A549 (cell line): ENCODE data around the gene PLEKHA3. TPM values are rescaled to one million over a fixed set of nuclear protein-coding genes. Genes with fewer than 3 reads are reported as not detected.

Source experiments
- ATAC-seq, 2 experiments: fragments of 200-7000 bp in 1 of 2; fragments of >200 bp in 1 of 2; cut with Nextera tagmentation in 1 of 2; cut with Tn5 transposase in 1 of 2; 3 replicates each; pipeline versions ENCODE4 v1.8.0 to v1.9.1; 2018 to 2020; ENCODE audit warnings: mild to moderate bottlenecking in 1 of 2, moderate library complexity in 1 of 2
- CTCF ChIA-PET: fragments of 300-600 bp; sonication (Branson Sonifier 250); formaldehyde crosslinking; extraction: SDS; loops from one replicate; lab custom pipeline; 2021; ENCODE audit warnings: antibody characterized with exemption, inconsistent platforms; lab: Yijun Ruan, JAX
- POLR2A ChIA-PET: fragments of 350-600 bp; formaldehyde crosslinking; extraction: SDS; loops from one replicate; lab custom pipeline; 2021; ENCODE audit warnings: antibody characterized with exemption, inconsistent platforms; lab: Yijun Ruan, JAX
- DNase-seq, 2 experiments: peaks; one replicate each; pipeline versions ENCODE4 v3.0.0 to v3.0.0-alpha.2; 2011 to 2016; ENCODE audit warnings: low read depth in 1 of 2, low spot score in 1 of 2
- FAIRE-seq: peaks from 2 replicates; lab custom pipeline; 2011; peaks lifted over from hg19 to GRCh38; lab: Jason Lieb, UNC
- H3K27ac ChIP-seq, 2 experiments: fragments of >200 bp; sonication (Bioruptor Twin); formaldehyde crosslinking; 3 replicates each; pipeline ENCODE4 v1.5.1; 2016 to 2017
- H3K4me1 ChIP-seq: fragments of >200 bp; sonication (Bioruptor Twin); formaldehyde crosslinking; 3 replicates; pipeline ENCODE4 v1.6.1; 2016
- H3K4me2 ChIP-seq: fragments of >200 bp; sonication (Bioruptor Twin); formaldehyde crosslinking; 3 replicates; pipeline ENCODE4 v1.6.1; 2016
- H3K4me3 ChIP-seq: fragments of >200 bp; sonication (Bioruptor Twin); formaldehyde crosslinking; 3 replicates; pipeline ENCODE4 v1.5.1; 2016
- H3K9me3 ChIP-seq: fragments of >200 bp; sonication (Bioruptor Twin); formaldehyde crosslinking; 3 replicates; pipeline ENCODE4 v1.6.1; 2016
- ATOH8 ChIP-seq: fragments of 250-450 bp; sonication (Bioruptor Pico); IDR thresholded peaks from 2 replicates; pipeline ENCODE4 v1.5.0; 2020; ENCODE audit warnings: low read depth, mild to moderate bottlenecking, moderate library complexity
- CBX2 ChIP-seq: fragments of 200-600 bp; sonication (generic); IDR thresholded peaks from 2 replicates; pipeline ENCODE4 v1.6.1; 2016; ENCODE audit warnings: low read depth, mild to moderate bottlenecking, borderline replicate concordance
- EHMT2 ChIP-seq: fragments of 200-600 bp; sonication (generic); IDR thresholded peaks from 2 replicates; pipeline ENCODE4 v1.6.1; 2016; ENCODE audit warnings: antibody characterized with exemption, low read depth, mild to moderate bottlenecking, moderate library complexity
- ELK1 ChIP-seq: fragments of 150-350 bp; IDR thresholded peaks from 2 replicates; pipeline ENCODE4 v1.6.1; 2014; ENCODE audit warnings: low read depth, mild to moderate bottlenecking, low read length
- FOSL2 ChIP-seq, 2 experiments: fragments of 450-650 bp in 1 of 2; fragments of >200 bp in 1 of 2; sonication (Bioruptor Twin) in 1 of 2; formaldehyde crosslinking; IDR thresholded peaks; 2 replicates each; pipeline versions ENCODE4 v1.5.0 to v1.6.1; 2016 to 2020; ENCODE audit warnings: mild to moderate bottlenecking in 1 of 2, moderate library complexity in 1 of 2
- FOXS1 ChIP-seq: fragments of 250-450 bp; sonication (Bioruptor Pico); IDR thresholded peaks from 2 replicates; pipeline ENCODE4 v1.5.0; 2020; ENCODE audit warnings: mild to moderate bottlenecking, moderate library complexity
- GATA3 ChIP-seq: IDR thresholded peaks from 2 replicates; pipeline ENCODE4 v1.6.1; 2012; ENCODE audit warnings: borderline replicate concordance
- HOXB13 ChIP-seq: fragments of 250-450 bp; sonication (Bioruptor Pico); IDR thresholded peaks from 2 replicates; pipeline ENCODE4 v1.5.0; 2020; ENCODE audit warnings: low read depth, mild to moderate bottlenecking, moderate library complexity
- JUN ChIP-seq, 2 experiments: fragments of >200 bp; sonication (Bioruptor Twin); formaldehyde crosslinking; IDR thresholded peaks; 2 replicates in 1 of 2; 3 replicates in 1 of 2; pipeline ENCODE4 v1.6.1; 2016 to 2017
- MAFK ChIP-seq: fragments of 450-650 bp; IDR thresholded peaks from 2 replicates; pipeline ENCODE4 v1.6.1; 2014; ENCODE audit not compliant: partially characterized antibody
- NR3C1 ChIP-seq: fragments of >200 bp; sonication (Bioruptor Twin); formaldehyde crosslinking; IDR thresholded peaks from 3 replicates; pipeline ENCODE4 v1.6.1; 2017
- PBX3 ChIP-seq: IDR thresholded peaks from 2 replicates; pipeline ENCODE4 v1.6.1; 2012
- POLR2AphosphoS2 ChIP-seq: conservative IDR thresholded peaks from 2 replicates; pipeline ENCODE4 v1.6.1; 2012; ENCODE audit warnings: low read length, improper control_type of control experiment, inconsistent platforms
- RAD21 ChIP-seq, 2 experiments: fragments of >200 bp in 1 of 2; sonication (Bioruptor Twin) in 1 of 2; formaldehyde crosslinking in 1 of 2; IDR thresholded peaks in 1 of 2; conservative IDR thresholded peaks in 1 of 2; 2 replicates in 1 of 2; 3 replicates in 1 of 2; pipeline ENCODE4 v1.6.1; 2012 to 2018; ENCODE audit warnings: inconsistent platforms in 1 of 2
- RCOR1 ChIP-seq: fragments of 150-350 bp; IDR thresholded peaks from 2 replicates; pipeline ENCODE4 v1.6.1; 2014; ENCODE audit warnings: antibody characterized with exemption, low read length, low read depth
- SMC3 ChIP-seq: fragments of >200 bp; sonication (Bioruptor Twin); formaldehyde crosslinking; IDR thresholded peaks from 3 replicates; pipeline ENCODE4 v1.6.1; 2018; ENCODE audit warnings: inconsistent platforms
- TFCP2L1 ChIP-seq: fragments of 250-450 bp; sonication (Bioruptor Pico); IDR thresholded peaks from 2 replicates; pipeline ENCODE4 v1.5.0; 2021; ENCODE audit warnings: mild to moderate bottlenecking
- ZFP36 ChIP-seq: fragments of 450-650 bp; IDR thresholded peaks from 2 replicates; pipeline ENCODE4 v1.6.1; 2014; ENCODE audit warnings: borderline replicate concordance; ENCODE audit not compliant: partially characterized antibody
- ZNF302 ChIP-seq: fragments of 250-450 bp; sonication (Bioruptor Pico); IDR thresholded peaks from 2 replicates; pipeline ENCODE4 v1.9.0; 2021; ENCODE audit warnings: inconsistent platforms, mild to moderate bottlenecking, moderate library complexity
- ZSCAN20 ChIP-seq: fragments of 250-450 bp; sonication (Bioruptor Pico); IDR thresholded peaks from 2 replicates; pipeline ENCODE4 v1.8.0; 2022; ENCODE audit warnings: mild to moderate bottlenecking, moderate library complexity
- WGBS: methylation state at CpG from one replicate; pipeline ENCODE4 v1.1.6; 2017; ENCODE audit errors: missing lambda C conversion rate; 5-methylcytosine and 5-hydroxymethylcytosine counted together
- polyA plus RNA-seq, 4 experiments: library from polyadenylated mRNA; depleted of rRNA in 3 of 4; stranded (reverse); fragments of >200 nt; fragmentation: RNase III in 1 of 4; extraction: RNeasy Plus Mini Kit Qiagen cat#74134 plus additional on column Dnase treatment in 1 of 4; gene quantifications; 2 replicates in 3 of 4; 3 replicates in 1 of 4; pipeline ENCODE4 v1.2.3, GENCODE V29; 2011 to 2017

The PLEKHA3 gene
- polyA plus RNA-seq, 2 of the 4 experiments (the other 2 are of a cell fraction), result 9.6 to 47.4 TPM

GRCh38 chr2:178530131-178530530, 49.9 kb downstream of the PLEKHA3 start:
- Histone ChIP-seq H3K27ac (no peak overlapping the region), H3K4me2 (no peak overlapping the region), H3K4me3 (no peak overlapping the region), H3K9me3 (no peaks in the 10 kb centered on the region), H3K4me1 (no peaks in the 10 kb centered on the region)
- ATAC-seq (no peak), DNase-seq (no peak), FAIRE-seq (no peak)
- POLR2A ChIA-PET, result no interaction called here
- TF ChIP-seq ELK1, result no peak
- no peak for TF ChIP-seq GATA3
- TF ChIP-seq PBX3, result no peak
- TF ChIP-seq JUN (IDR thresholded peaks at IDR 0.05), result no peak
- TF ChIP-seq ZFP36, result no peak
- no peak for TF ChIP-seq TFCP2L1 (CRISPR knock-in tag)
- TF ChIP-seq ATOH8 (CRISPR knock-in tag), result no peak
- TF ChIP-seq POLR2AphosphoS2, result no peak
- TF ChIP-seq EHMT2, result no peak
- no peak for TF ChIP-seq ZSCAN20 (CRISPR knock-in tag)
- TF ChIP-seq FOXS1 (CRISPR knock-in tag), result no peak
- CTCF ChIA-PET, result no interaction called here
- WGBS, result 67% methylated on average over 2 of the region's 2 CpGs

GRCh38 chr2:178530625-178531142, 50.4 kb downstream of the PLEKHA3 start:
- ChIA-PET POLR2A (no interaction called here), CTCF (interaction anchor here (0.6 kb wide), 1 partner anchor 1518 kb away, joined by 3 read pairs; no protein-coding TSS in a partner anchor)
- H3K9me3 ChIP-seq, result no peaks in the 10 kb centered on the region
- no peak overlapping the region for H3K4me2 ChIP-seq
- DNase-seq, result no peak
- H3K4me3 ChIP-seq, result no peak overlapping the region
- no peak overlapping the region for H3K27ac ChIP-seq
- WGBS, result 83% methylated on average over 8 of the region's 8 CpGs
- FAIRE-seq, result no peak
- no peaks in the 10 kb centered on the region for H3K4me1 ChIP-seq
- ATAC-seq, result no peak
- TF ChIP-seq ZNF302 (CRISPR knock-in tag), result no peak
- no peak for TF ChIP-seq RCOR1
- TF ChIP-seq CBX2, result no peak
- no peak for TF ChIP-seq MAFK
- no peak for TF ChIP-seq PBX3
- TF ChIP-seq FOSL2 (IDR thresholded peaks at IDR 0.05), result no peak
- TF ChIP-seq FOSL2 (CRISPR knock-in tag; IDR thresholded peaks at IDR 0.05), result no peak
- TF ChIP-seq HOXB13, result no peak
- TF ChIP-seq SMC3, result no peak
- no peak for TF ChIP-seq NR3C1
- TF ChIP-seq RAD21 (conservative IDR thresholded peaks at IDR 0.05 in 1 of 2, IDR thresholded peaks at IDR 0.05 in 1 of 2), result no peak
